Neural cell (in vitro differentiated cells): ENCODE measurements around the gene MAG.

Experiments
- EP300 ChIP-seq: fragments of 450-650 bp; conservative IDR thresholded peaks from 2 replicates; pipeline ENCODE4 v1.6.1; 2014; ENCODE audit warnings: antibody characterized with exemption, mild to moderate bottlenecking, moderate library complexity; ENCODE audit not compliant: poor library complexity, severe bottlenecking
- EZH2 ChIP-seq: fragments of 200-600, 300-800 bp; shearing (Covaris generic), sonication (generic); IDR thresholded peaks from 2 replicates; pipeline ENCODE4 v1.6.1; 2014; ENCODE audit warnings: antibody characterized with exemption, low read length, borderline replicate concordance, mild to moderate bottlenecking; ENCODE audit not compliant: insufficient read depth, poor library complexity, severe bottlenecking
- MXI1 ChIP-seq: fragments of 450-650 bp; conservative IDR thresholded peaks from 2 replicates; pipeline ENCODE4 v1.6.1; 2014; ENCODE audit warnings: antibody characterized with exemption, mild to moderate bottlenecking; ENCODE audit not compliant: poor library complexity, severe bottlenecking
- POLR2AphosphoS5 ChIP-seq: IDR thresholded peaks from 2 replicates; pipeline ENCODE4 v1.6.1; 2012
- RAD21 ChIP-seq: fragments of 450-650 bp; conservative IDR thresholded peaks from 2 replicates; pipeline ENCODE4 v1.6.1; 2014; ENCODE audit warnings: antibody characterized with exemption, mild to moderate bottlenecking, moderate library complexity
- TAF1 ChIP-seq: IDR thresholded peaks from 2 replicates; pipeline ENCODE4 v1.6.1; 2012; ENCODE audit warnings: low read depth
- TF ChIP-seq, protein P1 (sequence below): fragments of 450-650 bp; IDR thresholded peaks from 2 replicates; pipeline ENCODE4 v1.5.1; 2014; ENCODE audit warnings: antibody characterized with exemption, mild to moderate bottlenecking, moderate library complexity; ENCODE audit not compliant: poor library complexity, severe bottlenecking
- TF ChIP-seq, protein P2 (sequence below): IDR thresholded peaks from 2 replicates; pipeline ENCODE4 v1.6.1; 2012; ENCODE audit warnings: borderline replicate concordance

DNA sequence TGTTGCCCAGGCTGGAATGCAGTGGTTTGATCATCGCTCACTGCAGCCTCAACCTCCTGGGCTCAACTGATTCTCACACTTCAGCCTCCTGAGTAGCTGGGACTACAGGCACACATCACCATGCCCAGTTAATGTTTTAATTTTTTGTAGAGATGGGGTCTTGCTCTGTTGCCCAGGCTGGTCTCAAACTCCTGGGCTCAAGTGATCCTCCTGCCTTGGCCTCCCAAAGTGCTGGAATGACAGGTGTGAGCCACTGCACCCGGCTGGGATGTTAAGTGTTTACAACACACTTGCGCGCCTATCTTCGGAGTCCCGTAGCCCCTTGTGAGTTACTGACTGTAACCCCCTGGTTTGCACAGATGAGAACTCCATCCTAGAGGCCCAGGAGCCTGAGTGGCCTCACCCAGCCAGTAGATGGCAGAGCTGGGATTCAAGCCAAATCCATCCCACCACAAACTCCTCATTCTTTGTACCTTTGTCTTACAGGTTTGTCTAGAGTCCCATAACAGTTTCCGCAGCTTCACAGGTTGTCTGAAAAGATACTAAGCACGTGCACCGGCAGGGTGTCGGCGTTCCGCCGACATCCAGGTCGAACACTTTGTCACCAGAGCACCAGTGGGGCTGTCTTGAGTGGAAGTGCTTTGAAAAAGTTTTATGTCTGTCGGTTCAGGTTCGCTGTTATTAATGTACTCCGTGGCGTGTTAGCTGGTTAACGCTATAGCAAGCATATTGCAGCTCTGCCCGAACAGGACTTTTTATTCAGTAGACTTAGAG lies 14.7 kb downstream of the MAG start:
- TF ChIP-seq, protein P1, sequence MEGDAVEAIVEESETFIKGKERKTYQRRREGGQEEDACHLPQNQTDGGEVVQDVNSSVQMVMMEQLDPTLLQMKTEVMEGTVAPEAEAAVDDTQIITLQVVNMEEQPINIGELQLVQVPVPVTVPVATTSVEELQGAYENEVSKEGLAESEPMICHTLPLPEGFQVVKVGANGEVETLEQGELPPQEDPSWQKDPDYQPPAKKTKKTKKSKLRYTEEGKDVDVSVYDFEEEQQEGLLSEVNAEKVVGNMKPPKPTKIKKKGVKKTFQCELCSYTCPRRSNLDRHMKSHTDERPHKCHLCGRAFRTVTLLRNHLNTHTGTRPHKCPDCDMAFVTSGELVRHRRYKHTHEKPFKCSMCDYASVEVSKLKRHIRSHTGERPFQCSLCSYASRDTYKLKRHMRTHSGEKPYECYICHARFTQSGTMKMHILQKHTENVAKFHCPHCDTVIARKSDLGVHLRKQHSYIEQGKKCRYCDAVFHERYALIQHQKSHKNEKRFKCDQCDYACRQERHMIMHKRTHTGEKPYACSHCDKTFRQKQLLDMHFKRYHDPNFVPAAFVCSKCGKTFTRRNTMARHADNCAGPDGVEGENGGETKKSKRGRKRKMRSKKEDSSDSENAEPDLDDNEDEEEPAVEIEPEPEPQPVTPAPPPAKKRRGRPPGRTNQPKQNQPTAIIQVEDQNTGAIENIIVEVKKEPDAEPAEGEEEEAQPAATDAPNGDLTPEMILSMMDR = no peak
- TF ChIP-seq EZH2 = no peak
- TF ChIP-seq RAD21 = no peak
- TF ChIP-seq POLR2AphosphoS5 = no peak
- no peak for TF ChIP-seq EP300
- TF ChIP-seq, protein P2, sequence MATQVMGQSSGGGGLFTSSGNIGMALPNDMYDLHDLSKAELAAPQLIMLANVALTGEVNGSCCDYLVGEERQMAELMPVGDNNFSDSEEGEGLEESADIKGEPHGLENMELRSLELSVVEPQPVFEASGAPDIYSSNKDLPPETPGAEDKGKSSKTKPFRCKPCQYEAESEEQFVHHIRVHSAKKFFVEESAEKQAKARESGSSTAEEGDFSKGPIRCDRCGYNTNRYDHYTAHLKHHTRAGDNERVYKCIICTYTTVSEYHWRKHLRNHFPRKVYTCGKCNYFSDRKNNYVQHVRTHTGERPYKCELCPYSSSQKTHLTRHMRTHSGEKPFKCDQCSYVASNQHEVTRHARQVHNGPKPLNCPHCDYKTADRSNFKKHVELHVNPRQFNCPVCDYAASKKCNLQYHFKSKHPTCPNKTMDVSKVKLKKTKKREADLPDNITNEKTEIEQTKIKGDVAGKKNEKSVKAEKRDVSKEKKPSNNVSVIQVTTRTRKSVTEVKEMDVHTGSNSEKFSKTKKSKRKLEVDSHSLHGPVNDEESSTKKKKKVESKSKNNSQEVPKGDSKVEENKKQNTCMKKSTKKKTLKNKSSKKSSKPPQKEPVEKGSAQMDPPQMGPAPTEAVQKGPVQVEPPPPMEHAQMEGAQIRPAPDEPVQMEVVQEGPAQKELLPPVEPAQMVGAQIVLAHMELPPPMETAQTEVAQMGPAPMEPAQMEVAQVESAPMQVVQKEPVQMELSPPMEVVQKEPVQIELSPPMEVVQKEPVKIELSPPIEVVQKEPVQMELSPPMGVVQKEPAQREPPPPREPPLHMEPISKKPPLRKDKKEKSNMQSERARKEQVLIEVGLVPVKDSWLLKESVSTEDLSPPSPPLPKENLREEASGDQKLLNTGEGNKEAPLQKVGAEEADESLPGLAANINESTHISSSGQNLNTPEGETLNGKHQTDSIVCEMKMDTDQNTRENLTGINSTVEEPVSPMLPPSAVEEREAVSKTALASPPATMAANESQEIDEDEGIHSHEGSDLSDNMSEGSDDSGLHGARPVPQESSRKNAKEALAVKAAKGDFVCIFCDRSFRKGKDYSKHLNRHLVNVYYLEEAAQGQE = no peak
- no peak for TF ChIP-seq TAF1
- no peak for TF ChIP-seq MXI1
